GM12874 (cell line): ENCODE measurements around the gene TRIM45.

Experiments
- TF ChIP-seq, protein P1 (sequence below): IDR thresholded peaks from 2 replicates; pipeline ENCODE4 v1.5.1; 2011; ENCODE audit warnings: low read depth, mild to moderate bottlenecking, control low read depth, low read length, moderate library complexity; ENCODE audit not compliant: insufficient read depth

TRIM45 gene, protein sequence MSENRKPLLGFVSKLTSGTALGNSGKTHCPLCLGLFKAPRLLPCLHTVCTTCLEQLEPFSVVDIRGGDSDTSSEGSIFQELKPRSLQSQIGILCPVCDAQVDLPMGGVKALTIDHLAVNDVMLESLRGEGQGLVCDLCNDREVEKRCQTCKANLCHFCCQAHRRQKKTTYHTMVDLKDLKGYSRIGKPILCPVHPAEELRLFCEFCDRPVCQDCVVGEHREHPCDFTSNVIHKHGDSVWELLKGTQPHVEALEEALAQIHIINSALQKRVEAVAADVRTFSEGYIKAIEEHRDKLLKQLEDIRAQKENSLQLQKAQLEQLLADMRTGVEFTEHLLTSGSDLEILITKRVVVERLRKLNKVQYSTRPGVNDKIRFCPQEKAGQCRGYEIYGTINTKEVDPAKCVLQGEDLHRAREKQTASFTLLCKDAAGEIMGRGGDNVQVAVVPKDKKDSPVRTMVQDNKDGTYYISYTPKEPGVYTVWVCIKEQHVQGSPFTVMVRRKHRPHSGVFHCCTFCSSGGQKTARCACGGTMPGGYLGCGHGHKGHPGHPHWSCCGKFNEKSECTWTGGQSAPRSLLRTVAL

DNA sequence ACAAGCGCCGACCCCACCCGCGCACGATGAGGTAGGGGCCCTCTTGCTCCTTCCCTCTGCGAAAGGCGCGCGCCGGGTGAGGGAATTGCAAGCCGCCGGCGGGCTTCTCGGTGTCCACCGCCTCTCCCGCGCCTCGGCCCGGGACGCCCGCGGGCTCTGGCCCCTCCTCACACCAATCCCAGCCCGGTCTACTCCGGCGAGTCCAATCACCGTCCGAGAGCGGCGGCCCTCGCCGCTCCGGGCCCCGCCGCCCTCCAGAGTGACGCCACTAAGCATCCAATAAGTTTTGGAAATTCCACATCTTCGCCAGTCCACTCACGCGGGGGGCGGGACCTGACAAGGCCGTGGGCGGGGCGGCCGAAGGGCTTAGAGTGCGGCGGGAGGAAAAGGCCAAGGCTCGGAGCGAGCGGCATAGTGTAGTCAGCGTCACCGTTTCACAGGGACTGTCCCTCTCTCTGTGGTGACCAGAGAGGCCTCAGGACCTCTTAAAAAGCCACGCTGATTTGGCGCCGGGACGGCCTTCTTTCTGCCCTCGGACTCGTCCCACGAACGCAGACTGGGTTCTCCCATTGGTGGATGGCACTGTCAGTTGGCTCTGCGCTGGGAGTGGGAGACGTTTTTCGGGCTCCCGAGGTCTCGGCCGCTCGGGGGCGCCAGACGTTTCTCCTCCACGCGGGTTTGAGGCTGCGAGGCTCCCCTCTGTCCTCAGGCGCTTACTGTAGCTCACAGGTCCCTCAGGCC lies at the start of gene TRIM45:
Gene TRIM45 (minus strand): TSS at position 161 of the 741 bp plus-strand sequence. CDS start 548 bp downstream, outside the sequence.
- TF ChIP-seq, protein P1, sequence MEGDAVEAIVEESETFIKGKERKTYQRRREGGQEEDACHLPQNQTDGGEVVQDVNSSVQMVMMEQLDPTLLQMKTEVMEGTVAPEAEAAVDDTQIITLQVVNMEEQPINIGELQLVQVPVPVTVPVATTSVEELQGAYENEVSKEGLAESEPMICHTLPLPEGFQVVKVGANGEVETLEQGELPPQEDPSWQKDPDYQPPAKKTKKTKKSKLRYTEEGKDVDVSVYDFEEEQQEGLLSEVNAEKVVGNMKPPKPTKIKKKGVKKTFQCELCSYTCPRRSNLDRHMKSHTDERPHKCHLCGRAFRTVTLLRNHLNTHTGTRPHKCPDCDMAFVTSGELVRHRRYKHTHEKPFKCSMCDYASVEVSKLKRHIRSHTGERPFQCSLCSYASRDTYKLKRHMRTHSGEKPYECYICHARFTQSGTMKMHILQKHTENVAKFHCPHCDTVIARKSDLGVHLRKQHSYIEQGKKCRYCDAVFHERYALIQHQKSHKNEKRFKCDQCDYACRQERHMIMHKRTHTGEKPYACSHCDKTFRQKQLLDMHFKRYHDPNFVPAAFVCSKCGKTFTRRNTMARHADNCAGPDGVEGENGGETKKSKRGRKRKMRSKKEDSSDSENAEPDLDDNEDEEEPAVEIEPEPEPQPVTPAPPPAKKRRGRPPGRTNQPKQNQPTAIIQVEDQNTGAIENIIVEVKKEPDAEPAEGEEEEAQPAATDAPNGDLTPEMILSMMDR = peak; percentile 79

DNA sequence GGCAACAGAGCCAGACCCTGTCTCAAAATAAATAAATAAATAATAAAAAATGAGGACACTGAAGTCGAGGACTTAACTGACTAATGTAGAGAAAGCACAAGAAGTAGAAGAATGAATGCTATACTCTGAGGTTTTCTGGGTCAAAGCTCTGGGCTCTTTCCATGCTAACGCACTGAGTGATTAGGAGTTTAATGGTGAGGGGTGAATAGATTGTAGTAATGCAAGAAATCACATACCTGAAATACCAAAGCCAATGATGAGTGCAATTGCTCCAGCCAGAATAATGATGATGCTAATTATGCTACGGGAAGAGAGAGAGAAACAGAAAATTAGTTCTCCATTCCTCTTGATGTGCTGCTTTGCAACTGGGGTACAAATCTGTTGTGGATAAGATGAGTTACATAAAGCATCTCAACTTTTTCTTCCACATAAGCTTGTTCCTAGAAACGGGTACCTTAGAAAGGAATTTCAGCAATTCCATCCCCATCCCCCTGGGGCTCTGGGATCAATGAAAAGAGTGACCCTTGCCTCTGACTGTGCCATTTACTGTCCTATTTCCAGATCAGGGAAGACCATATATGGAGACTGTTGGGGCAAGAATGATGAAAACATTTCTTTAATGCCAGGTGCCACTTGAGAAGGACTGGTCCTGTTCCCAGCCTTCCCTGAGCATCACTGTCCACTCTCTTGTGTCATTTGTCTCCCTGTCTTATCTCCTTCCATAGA lies 48.5 kb upstream of the TRIM45 start:
- TF ChIP-seq, protein P1 = no peak

DNA sequence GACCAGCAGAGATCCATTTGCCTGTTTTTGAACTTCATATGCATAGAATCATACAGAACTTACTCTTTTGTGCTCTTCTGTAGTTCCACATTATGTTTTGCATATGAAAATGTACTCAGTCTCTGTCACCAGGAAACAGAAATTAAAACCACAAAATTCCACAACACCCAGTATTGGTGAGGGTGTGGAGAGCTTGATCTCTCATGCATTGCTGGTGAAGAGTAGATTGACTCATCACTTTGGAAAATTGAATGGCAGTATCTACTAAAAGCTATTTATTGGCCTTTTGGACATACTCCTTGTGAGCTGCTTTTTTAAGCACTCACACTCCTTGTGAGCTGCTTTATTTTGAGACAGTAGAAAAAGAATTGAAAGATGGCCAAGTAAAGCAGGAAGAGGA lies 45.9 kb upstream of the TRIM45 start:
- TF ChIP-seq, protein P1 = no peak

DNA sequence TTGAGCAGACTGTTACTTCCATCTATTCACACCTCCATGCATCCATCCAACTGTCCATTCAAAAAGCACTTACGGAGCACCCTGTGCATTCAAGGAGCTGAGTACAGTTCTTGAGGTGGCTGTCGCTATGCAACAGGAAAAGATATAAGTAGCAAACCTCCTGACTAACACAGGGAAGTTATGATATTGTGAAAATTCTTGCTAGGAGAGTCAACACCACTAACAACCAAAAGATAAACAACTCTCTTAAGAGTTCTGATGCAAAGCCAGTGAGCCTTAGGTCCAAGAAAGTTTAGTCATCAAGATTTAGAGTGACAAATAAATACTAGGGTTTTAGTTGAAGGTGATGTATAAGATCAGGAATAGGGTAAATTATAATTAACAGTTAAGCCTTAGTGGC lies 44.5 kb upstream of the TRIM45 start:
- TF ChIP-seq, protein P1 = no peak

DNA sequence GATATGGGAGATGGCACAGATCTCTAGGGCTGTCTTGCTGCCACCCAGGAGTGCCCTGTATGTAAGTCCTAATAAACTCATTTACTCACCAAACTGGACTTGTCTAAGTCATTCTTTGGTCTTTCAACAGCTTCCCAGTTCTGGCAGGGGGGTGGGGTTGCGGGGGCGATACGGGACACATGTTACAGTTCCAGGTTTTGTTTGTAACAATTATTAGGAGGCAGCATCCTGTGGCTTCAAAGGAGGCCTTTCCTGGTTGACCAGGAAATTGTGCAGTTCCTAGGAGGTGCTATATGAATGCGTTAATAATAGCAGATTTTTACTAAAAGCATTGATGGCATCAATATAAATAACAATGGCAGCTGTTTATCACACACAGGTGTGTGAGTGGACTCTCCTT lies 42.7 kb upstream of the TRIM45 start:
- TF ChIP-seq, protein P1 = no peak

DNA sequence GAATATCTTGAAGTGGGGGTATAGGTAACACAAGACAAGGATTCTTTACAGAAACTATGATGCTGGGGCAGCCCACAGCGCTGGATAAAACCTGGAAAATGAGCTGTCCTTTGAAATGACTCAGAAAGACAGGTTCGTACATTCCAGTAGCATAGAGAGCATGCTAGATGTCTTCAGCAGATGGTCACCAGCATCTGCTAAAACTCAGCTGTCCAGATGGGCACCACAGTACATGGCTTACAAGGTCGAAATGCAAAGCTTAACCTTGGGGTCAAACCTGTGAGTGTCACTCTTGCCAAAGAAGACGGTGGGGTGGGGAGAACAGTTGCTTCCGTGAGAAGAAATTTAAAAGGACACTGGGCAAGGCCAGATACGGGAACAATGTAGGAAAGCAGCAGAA lies 41.3 kb upstream of the TRIM45 start:
- TF ChIP-seq, protein P1 = no peak

DNA sequence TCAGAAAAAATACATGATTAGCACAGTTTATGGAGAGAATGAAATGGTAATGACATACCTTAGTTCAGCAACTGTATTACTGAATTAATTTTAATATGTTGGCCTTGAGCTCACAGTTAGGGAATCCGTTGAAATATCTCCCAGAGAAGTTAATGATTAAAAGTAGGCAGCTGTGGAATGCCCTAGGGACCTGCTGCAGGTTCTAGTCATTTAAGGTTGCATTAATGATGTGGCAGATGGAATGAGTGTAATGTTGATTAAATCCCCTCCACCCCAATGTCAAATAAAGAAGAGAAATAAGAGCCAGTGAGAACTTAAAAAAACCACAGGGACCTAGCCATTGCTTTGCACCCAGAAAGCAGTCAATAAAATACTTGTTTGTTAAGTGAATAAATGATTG lies 40.3 kb upstream of the TRIM45 start:
- TF ChIP-seq, protein P1 = no peak
